ENCODE data around the gene TLL1.
A peak's percentile ranks its signal among the peaks of the same experiment; 100 is the strongest.

Gene TLL1

DNA sequence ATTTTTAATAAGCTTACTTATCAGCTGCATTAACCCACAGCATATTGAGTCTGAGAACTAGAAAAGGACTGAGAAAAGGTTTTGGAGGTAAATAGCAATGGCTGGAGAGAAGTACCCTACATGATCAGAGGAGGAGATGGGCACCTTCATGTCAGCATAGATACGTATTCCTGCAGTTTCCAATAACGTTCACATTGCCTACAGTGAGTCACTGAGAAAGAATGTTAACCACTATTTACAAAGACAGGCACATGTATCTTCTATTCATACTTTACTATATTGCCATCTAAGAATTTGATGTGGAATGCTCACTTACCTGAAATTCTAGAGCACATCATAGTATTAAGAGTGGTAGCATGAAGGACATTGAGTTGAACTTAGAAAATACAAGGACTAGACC, 92.5 kb downstream of the TLL1 start:
- DNase-seq (ENCODE audit: low read depth) = peak; percentile 24
- H3K4me3 ChIP-seq (ENCODE audit: low read depth, low read length) = no peak overlapping the region
- no peak for TF ChIP-seq CTCF (conservative IDR thresholded peaks at IDR 0.05; ENCODE audit: low read depth, low read length)

- DNase-seq (ENCODE audit: low read depth) = no peak
- no peak for TF ChIP-seq CTCF (conservative IDR thresholded peaks at IDR 0.05; ENCODE audit: low read depth, low read length)
- no peak overlapping the region for H3K4me3 ChIP-seq (ENCODE audit: low read depth, low read length)
These were observed 93.8 kb downstream of the TLL1 start for GRCh38 chr4:165966833-165967232.

DNA sequence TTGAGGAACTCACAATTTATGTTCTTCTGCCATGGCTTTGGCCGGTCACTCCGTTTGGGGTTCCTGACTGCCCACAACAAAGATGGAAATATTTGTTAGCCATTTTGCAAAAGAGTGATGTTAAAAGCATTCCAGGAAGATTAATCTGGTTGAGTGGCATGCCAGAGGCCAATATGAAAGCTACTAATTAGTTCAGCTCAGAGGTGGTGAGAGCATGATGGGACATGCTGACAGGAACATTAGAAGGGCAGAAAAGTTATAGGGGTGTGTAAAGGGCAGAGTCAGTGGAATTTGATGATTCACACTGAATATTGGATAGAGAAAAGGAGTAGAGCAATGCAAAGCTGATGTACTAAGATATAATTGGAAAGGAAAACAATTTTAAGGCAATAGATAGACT, 94.4 kb downstream of the TLL1 start:
- no peak for TF ChIP-seq CTCF (conservative IDR thresholded peaks at IDR 0.05; ENCODE audit: low read depth, low read length)
- no peak for DNase-seq (ENCODE audit: low read depth)
- no peak overlapping the region for H3K4me3 ChIP-seq (ENCODE audit: low read depth, low read length)

DNA sequence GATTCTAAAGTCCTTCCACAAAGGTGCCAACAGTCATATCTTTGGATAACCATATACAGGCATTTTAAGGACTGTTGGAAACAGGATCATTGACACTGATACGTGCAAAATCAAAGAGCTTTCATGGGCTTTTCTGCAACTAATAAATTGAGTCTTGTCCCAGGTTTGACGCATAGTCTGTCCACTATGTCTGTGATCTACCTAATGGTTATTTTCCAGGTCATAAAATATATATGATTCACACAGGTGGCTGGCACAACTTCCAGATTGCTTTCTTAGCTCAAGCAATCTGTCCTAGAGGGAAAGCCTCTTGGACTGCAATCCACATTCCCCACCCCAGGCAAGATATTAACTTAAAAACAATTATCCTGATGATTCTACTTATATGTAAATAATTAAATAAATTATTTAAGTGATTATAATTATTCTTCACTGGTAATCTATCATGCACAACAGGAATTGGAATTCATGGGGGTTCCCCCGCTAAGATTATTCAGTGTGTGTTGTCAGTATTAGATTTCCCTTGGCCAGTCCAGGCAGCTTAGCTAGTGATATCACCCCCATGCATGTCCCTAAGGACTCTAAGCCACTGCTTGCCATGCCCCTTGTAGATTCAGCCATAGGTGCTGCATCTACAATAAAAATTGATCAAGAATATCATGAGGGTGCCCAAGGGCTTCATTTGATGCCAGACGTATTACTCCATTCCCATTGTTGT, 97.8 kb downstream of the TLL1 start:
- no peak overlapping the region for H3K4me3 ChIP-seq (ENCODE audit: low read depth, low read length)
- no peak for DNase-seq (ENCODE audit: low read depth)
- TF ChIP-seq CTCF (conservative IDR thresholded peaks at IDR 0.05; ENCODE audit: low read depth, low read length) = no peak

DNA sequence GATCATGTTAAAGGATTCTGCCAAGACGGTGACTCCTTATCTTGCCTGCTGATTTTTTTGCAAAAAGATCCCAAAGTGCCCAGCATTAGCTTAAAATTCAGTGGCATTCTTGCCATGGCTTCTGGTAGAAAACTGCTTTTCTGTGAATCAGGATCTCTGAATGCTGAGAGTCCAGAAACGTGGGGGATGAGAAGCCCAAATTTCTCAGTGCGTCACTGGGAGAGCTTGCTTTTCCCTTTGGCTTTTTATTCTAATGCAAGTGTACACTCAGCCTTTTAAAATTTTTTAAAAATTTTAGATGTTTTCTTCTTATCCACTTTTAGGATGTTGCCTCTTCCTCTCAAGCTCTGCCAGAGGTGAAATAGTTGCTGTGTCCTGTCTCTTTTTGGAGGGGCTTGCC, 98.4 kb downstream of the TLL1 start:
- DNase-seq (ENCODE audit: low read depth) = no peak
- no peak overlapping the region for H3K4me3 ChIP-seq (ENCODE audit: low read depth, low read length)
- TF ChIP-seq CTCF (conservative IDR thresholded peaks at IDR 0.05; ENCODE audit: low read depth, low read length) = no peak

- no peak overlapping the region for H3K4me3 ChIP-seq (ENCODE audit: low read depth, low read length)
- TF ChIP-seq CTCF (conservative IDR thresholded peaks at IDR 0.05; ENCODE audit: low read depth, low read length) = no peak
- DNase-seq (ENCODE audit: low read depth) = no peak
These were observed 98.9 kb downstream of the TLL1 start for GRCh38 chr4:165971933-165972332.

DNA sequence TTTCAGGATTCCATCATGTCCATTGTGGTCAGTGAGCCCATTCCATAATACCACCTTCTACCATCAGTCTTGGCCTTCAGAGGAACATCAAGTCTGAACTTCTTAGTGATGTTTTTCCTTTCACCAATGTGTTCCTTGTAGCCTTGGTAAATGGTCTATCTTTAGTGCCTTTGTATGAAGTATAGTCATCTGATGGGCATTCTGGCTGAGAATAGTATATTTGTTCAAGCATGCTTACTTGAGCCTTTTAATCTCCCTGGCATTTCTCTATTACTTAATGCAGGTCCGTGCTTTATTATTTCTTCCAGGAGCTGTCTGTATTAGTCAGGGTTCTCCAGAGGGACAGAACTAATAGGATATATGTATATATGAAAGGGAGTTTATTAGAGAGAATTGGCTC, 99.7 kb downstream of the TLL1 start:
- no peak for DNase-seq (ENCODE audit: low read depth)
- no peak for TF ChIP-seq CTCF (conservative IDR thresholded peaks at IDR 0.05; ENCODE audit: low read depth, low read length)
- H3K4me3 ChIP-seq (ENCODE audit: low read depth, low read length) = no peak overlapping the region
